ENCODE measurements around the gene AANAT.
A peak's percentile ranks its signal among the peaks of the same experiment; 100 is the strongest.

Gene AANAT

GRCh38 chr17:76492123-76492988 lies 25.0 kb downstream of the AANAT start:
- no peak for TF ChIP-seq CTCF (IDR thresholded peaks at IDR 0.05; ENCODE audit: low read depth, low read length)
- no peak overlapping the region for H3K4me3 ChIP-seq (ENCODE audit: low read depth, low read length)

- H3K4me3 ChIP-seq (ENCODE audit: low read depth, low read length), result no peak overlapping the region
- no peak for TF ChIP-seq CTCF (IDR thresholded peaks at IDR 0.05; ENCODE audit: low read depth, low read length)
These were observed 25.6 kb downstream of the AANAT start for GRCh38 chr17:76492989-76493501.

GRCh38 chr17:76493505-76494167 lies 26.2 kb downstream of the AANAT start:
- no peak overlapping the region for H3K4me3 ChIP-seq (ENCODE audit: low read depth, low read length)
- no peak for TF ChIP-seq CTCF (IDR thresholded peaks at IDR 0.05; ENCODE audit: low read depth, low read length)

GRCh38 chr17:76495663-76496400 lies 28.4 kb downstream of the AANAT start:
- no peak for TF ChIP-seq CTCF (IDR thresholded peaks at IDR 0.05; ENCODE audit: low read depth, low read length)
- no peak overlapping the region for H3K4me3 ChIP-seq (ENCODE audit: low read depth, low read length)

GRCh38 chr17:76496464-76496863 lies 29.1 kb downstream of the AANAT start:
- no peak for TF ChIP-seq CTCF (IDR thresholded peaks at IDR 0.05; ENCODE audit: low read depth, low read length)

GRCh38 chr17:76497699-76497978 lies 30.2 kb downstream of the AANAT start:
- H3K4me3 ChIP-seq (ENCODE audit: low read depth, low read length), result peak overlapping the region; percentile 37
- TF ChIP-seq CTCF (IDR thresholded peaks at IDR 0.05; ENCODE audit: low read depth, low read length), result no peak

More at GRCh38 chr17:76496464-76496863, 29.1 kb downstream of the AANAT start:
- H3K4me3 ChIP-seq (ENCODE audit: low read depth, low read length), result no peak overlapping the region
